ENCODE measurements around the gene RIN3. TPM values are rescaled to one million over a fixed set of nuclear protein-coding genes. Genes with fewer than 3 reads are reported as not detected.

The RIN3 gene
- total and polyA plus RNA-seq, 4 donors, result 5.0 to 15.6 (median 9.0) TPM

DNA sequence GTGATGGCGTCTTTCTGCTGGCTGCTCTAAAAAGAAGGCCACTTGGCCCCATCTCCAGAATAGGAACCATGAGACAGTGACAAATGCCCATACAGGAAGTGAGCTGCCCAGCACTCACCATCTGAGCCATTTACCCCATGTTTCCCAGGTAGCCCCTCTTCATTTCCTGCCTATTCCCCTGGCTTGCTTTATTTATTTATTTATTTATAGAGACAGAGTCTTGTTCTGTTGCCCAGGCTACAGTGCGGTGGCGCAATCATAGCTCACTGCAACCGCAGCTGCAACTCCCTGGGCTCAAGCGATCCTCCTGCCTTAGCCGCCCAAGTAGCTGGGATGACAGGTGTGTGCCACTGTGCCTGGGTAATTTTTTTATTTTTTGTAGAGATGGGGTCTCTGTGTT, 71.2 kb downstream of the RIN3 start:
- WGBS, result 87% methylated on average over 6 of the region's 6 CpGs
- no peak for TF ChIP-seq HNF4G (IDR thresholded peaks at IDR 0.05)
- TF ChIP-seq FOXA1 (IDR thresholded peaks at IDR 0.05), result no peak
- no peak for TF ChIP-seq ZBTB33 (IDR thresholded peaks at IDR 0.05)
- no peak for TF ChIP-seq SP1 (IDR thresholded peaks at IDR 0.05)
- TF ChIP-seq REST (IDR thresholded peaks at IDR 0.05), result no peak
- TF ChIP-seq CTCF (IDR thresholded peaks at IDR 0.05; ENCODE audit: low read depth, low read length, missing input control), result no peak
- TF ChIP-seq JUND (IDR thresholded peaks at IDR 0.05), result no peak
- TF ChIP-seq, protein P1, sequence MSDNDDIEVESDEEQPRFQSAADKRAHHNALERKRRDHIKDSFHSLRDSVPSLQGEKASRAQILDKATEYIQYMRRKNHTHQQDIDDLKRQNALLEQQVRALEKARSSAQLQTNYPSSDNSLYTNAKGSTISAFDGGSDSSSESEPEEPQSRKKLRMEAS (IDR thresholded peaks at IDR 0.05), result no peak
- no peak for TF ChIP-seq RAD21 (IDR thresholded peaks at IDR 0.05)
- TF ChIP-seq TAF1 (conservative IDR thresholded peaks at IDR 0.05), result no peak
- TF ChIP-seq YY1 (IDR thresholded peaks at IDR 0.05), result no peak
- no peak for TF ChIP-seq HNF4A (conservative IDR thresholded peaks at IDR 0.05)
- TF ChIP-seq FOXA2 (IDR thresholded peaks at IDR 0.05), result no peak
- no peak for TF ChIP-seq RXRA (IDR thresholded peaks at IDR 0.05)
- TF ChIP-seq NR2F2 (IDR thresholded peaks at IDR 0.05), result no peak
- no peak for TF ChIP-seq ATF3 (IDR thresholded peaks at IDR 0.05)
- no peak for TF ChIP-seq EGR1 (IDR thresholded peaks at IDR 0.05; ENCODE audit: low read depth in 2 of 2)
- TF ChIP-seq GABPA (IDR thresholded peaks at IDR 0.05 in 1 of 2, conservative IDR thresholded peaks at IDR 0.05 in 1 of 2), result no peak
- Histone ChIP-seq H3K27ac (ENCODE audit: low read depth in 1 of 2, low read length in 2 of 2) (no peak overlapping the region), H3K36me3 (ENCODE audit: control insufficient read depth in 4 of 4, insufficient read depth in 3 of 4, low read depth in 1 of 4, low read length in 3 of 4) (peaks cover 0 to 18% (median 3%) of the 10 kb centered on the region in 4 donors), H3K9ac (ENCODE audit: low read depth in 1 of 2, low read length in 2 of 2) (no peak overlapping the region), H3K4me3 (ENCODE audit: low read depth in 1 of 3, low read length in 3 of 3) (no peak overlapping the region), H3K27me3 (ENCODE audit: control insufficient read depth in 4 of 4, insufficient read depth in 4 of 4, low read length in 3 of 4) (no peaks in the 10 kb centered on the region), H3K4me1 (ENCODE audit: control insufficient read depth in 4 of 4, insufficient read depth in 4 of 4, low read length in 3 of 4) (no peaks in the 10 kb centered on the region), H3K9me3 (ENCODE audit: control insufficient read depth in 4 of 4, low read length in 3 of 4) (no peaks in the 10 kb centered on the region)
- no peak for DNase-seq (ENCODE audit: low spot score)

Measured in liver (tissue), 9 donors.